H1 (cell line): ENCODE measurements around the gene RNFT2. TPM values are rescaled to one million over a fixed set of nuclear protein-coding genes. Genes with fewer than 3 reads are reported as not detected.

Experiments used
- CTCF ChIA-PET: fragments of 300-600 bp; sonication (Branson Sonifier 250); formaldehyde crosslinking; loops from one replicate; lab custom pipeline; 2021; ENCODE audit not compliant: partially characterized antibody; lab: Charles Lee
- POLR2A ChIA-PET: fragments of 300-600 bp; sonication (Branson Sonifier 250); formaldehyde crosslinking; loops from one replicate; lab custom pipeline; 2021; ENCODE audit warnings: inconsistent platforms; ENCODE audit not compliant: partially characterized antibody; lab: Charles Lee
- DNase-seq, 2 experiments: peaks; one replicate each; pipeline versions ENCODE4 v3.0.0 to v3.0.0-alpha.2; 2010 to 2022; ENCODE audit warnings: low spot score in 2 of 2, low read depth in 1 of 2, mixed read lengths in 1 of 2
- FAIRE-seq: peaks from 2 replicates; lab custom pipeline; 2011; peaks lifted over from hg19 to GRCh38; lab: Jason Lieb, UNC
- H2AFZ ChIP-seq: 2 replicates; pipeline ENCODE4 v1.8.1; 2012; ENCODE audit warnings: low read length, inconsistent platforms
- H2AK5ac ChIP-seq: 2 replicates; pipeline ENCODE4 v1.6.1; 2013; ENCODE audit warnings: low read depth, low read length
- H2BK120ac ChIP-seq: replicated peaks from 2 replicates; pipeline ENCODE3; 2013; ENCODE audit warnings: low read depth, low read length, inconsistent platforms
- H2BK12ac ChIP-seq: 2 replicates; pipeline ENCODE4 v1.6.1; 2013; ENCODE audit warnings: low read depth, low read length
- H2BK15ac ChIP-seq: 2 replicates; pipeline ENCODE4 v1.6.1; 2013; ENCODE audit warnings: low read length
- H2BK20ac ChIP-seq: 2 replicates; pipeline ENCODE4 v1.6.1; 2013; ENCODE audit warnings: low read length
- H2BK5ac ChIP-seq: 2 replicates; pipeline ENCODE4 v1.6.1; 2013; ENCODE audit warnings: low read depth, low read length
- H3K14ac ChIP-seq: 2 replicates; pipeline ENCODE4 v1.6.1; 2013; ENCODE audit warnings: inconsistent platforms; ENCODE audit not compliant: insufficient read length
- H3K18ac ChIP-seq: 2 replicates; pipeline ENCODE4 v1.6.1; 2013; ENCODE audit warnings: low read length; ENCODE audit errors: extremely low read depth
- H3K23ac ChIP-seq: 2 replicates; pipeline ENCODE4 v1.6.1; 2013; ENCODE audit warnings: inconsistent platforms; ENCODE audit not compliant: insufficient read length
- H3K23me2 ChIP-seq: 2 replicates; pipeline ENCODE4 v1.6.1; 2013; ENCODE audit warnings: low read depth, low read length
- H3K27ac ChIP-seq: 2 replicates; pipeline ENCODE4 v1.6.1; 2011; ENCODE audit warnings: low read depth, low read length, inconsistent platforms
- H3K27me3 ChIP-seq, 4 experiments: replicated peaks in 1 of 4; 1 replicate in 1 of 4; 2 replicates in 3 of 4; pipeline versions ENCODE4 v1.6.1 to v1.8.1; 2011 to 2013; ENCODE audit warnings: low read length in 3 of 4, mild to moderate bottlenecking in 3 of 4, inconsistent platforms in 2 of 4, mixed read lengths in 2 of 4, moderate library complexity in 1 of 4; ENCODE audit not compliant: control insufficient read depth in 3 of 4, insufficient read depth in 3 of 4; ENCODE audit errors: extremely low read depth in 1 of 4
- H3K36me3 ChIP-seq, 4 experiments: 2 replicates each; pipeline versions ENCODE4 v1.6.1 to v1.8.1; 2011 to 2013; ENCODE audit warnings: mild to moderate bottlenecking in 4 of 4, low read length in 3 of 4, moderate library complexity in 2 of 4, control low read depth in 1 of 4, inconsistent platforms in 1 of 4; ENCODE audit not compliant: insufficient read depth in 4 of 4, control insufficient read depth in 2 of 4
- H3K4ac ChIP-seq: replicated peaks from 2 replicates; pipeline ENCODE3; 2013; ENCODE audit warnings: low read length, low read depth, mixed read lengths, inconsistent platforms; ENCODE audit not compliant: insufficient read length
- H3K4me1 ChIP-seq, 4 experiments: replicated peaks in 1 of 4; 1 replicate in 1 of 4; 2 replicates in 3 of 4; pipeline versions ENCODE4 v1.6.1 to v1.8.1; 2011 to 2013; ENCODE audit warnings: low read length in 3 of 4, inconsistent platforms in 2 of 4, mixed read lengths in 1 of 4; ENCODE audit not compliant: insufficient read depth in 4 of 4, control insufficient read depth in 3 of 4
- H3K4me2 ChIP-seq, 2 experiments: 2 replicates each; pipeline versions ENCODE4 v1.6.1 to v1.8.1; 2011 to 2013; ENCODE audit warnings: low read depth in 2 of 2, low read length in 2 of 2, control low read depth in 1 of 2, inconsistent platforms in 1 of 2, mild to moderate bottlenecking in 1 of 2; ENCODE audit not compliant: insufficient read depth in 1 of 2
- H3K4me3 ChIP-seq, 4 experiments: fragments of 200-600, 300-600 bp in 1 of 4; sonication (generic), shearing (Covaris generic), sonication (Bioruptor Twin) in 1 of 4; 2 replicates each; pipeline versions ENCODE4 v1.5.1 to v1.8.1; 2011 to 2016; ENCODE audit warnings: low read length in 4 of 4, low read depth in 3 of 4, control low read depth in 2 of 4, inconsistent platforms in 2 of 4, mild to moderate bottlenecking in 2 of 4, mixed read lengths in 1 of 4, moderate library complexity in 1 of 4; ENCODE audit not compliant: insufficient read depth in 2 of 4; ENCODE audit errors: extremely low read depth in 1 of 4
- H3K56ac ChIP-seq: replicated peaks from 2 replicates; pipeline ENCODE3; 2013; ENCODE audit warnings: low read depth, mild to moderate bottlenecking, mixed read lengths, low read length, inconsistent platforms; ENCODE audit not compliant: insufficient read length
- H3K79me1 ChIP-seq: 2 replicates; pipeline ENCODE4 v1.6.1; 2013; ENCODE audit warnings: low read depth, low read length, control low read depth
- H3K79me2 ChIP-seq, 2 experiments: 2 replicates each; pipeline versions ENCODE4 v1.6.1 to v1.8.1; 2012 to 2013; ENCODE audit warnings: low read length in 2 of 2, mild to moderate bottlenecking in 2 of 2, inconsistent platforms in 1 of 2; ENCODE audit not compliant: insufficient read depth in 2 of 2, control insufficient read depth in 1 of 2
- H3K9ac ChIP-seq, 4 experiments: replicated peaks in 1 of 4; 1 replicate in 1 of 4; 2 replicates in 3 of 4; pipeline versions ENCODE4 v1.6.1 to v1.8.1; 2011 to 2013; ENCODE audit warnings: low read depth in 3 of 4, low read length in 3 of 4, control low read depth in 2 of 4, mild to moderate bottlenecking in 2 of 4, moderate library complexity in 2 of 4, inconsistent platforms in 1 of 4; ENCODE audit errors: extremely low read depth in 1 of 4
- H3K9me3 ChIP-seq, 2 experiments: 2 replicates each; pipeline versions ENCODE4 v1.6.1 to v1.8.1; 2012 to 2013; ENCODE audit warnings: mild to moderate bottlenecking in 2 of 2, moderate library complexity in 2 of 2, control low read depth in 1 of 2, inconsistent platforms in 1 of 2, low read depth in 1 of 2, low read length in 1 of 2, mixed read lengths in 1 of 2; ENCODE audit not compliant: insufficient read depth in 2 of 2
- H4K20me1 ChIP-seq, 2 experiments: replicated peaks in 1 of 2; 2 replicates each; pipeline versions ENCODE3 to v1.8.1; 2011 to 2013; ENCODE audit warnings: inconsistent platforms in 2 of 2, low read length in 2 of 2, mild to moderate bottlenecking in 1 of 2; ENCODE audit not compliant: insufficient read depth in 2 of 2, control insufficient read depth in 1 of 2
- H4K5ac ChIP-seq: 2 replicates; pipeline ENCODE4 v1.6.1; 2013; ENCODE audit warnings: low read length, low read depth, mixed read lengths, inconsistent platforms; ENCODE audit not compliant: insufficient read length
- H4K8ac ChIP-seq: 2 replicates; pipeline ENCODE4 v1.8.0; 2013; ENCODE audit warnings: mild to moderate bottlenecking, moderate library complexity, low read length, inconsistent platforms; ENCODE audit not compliant: insufficient read depth; ENCODE audit errors: extremely low read depth
- H4K91ac ChIP-seq: replicated peaks from 2 replicates; pipeline ENCODE3; 2013; ENCODE audit warnings: low read length, mixed read lengths, inconsistent platforms; ENCODE audit not compliant: insufficient read length
- BRCA1 ChIP-seq: IDR thresholded peaks from 2 replicates; pipeline ENCODE4 v1.6.1; 2012; ENCODE audit warnings: low read depth, low read length, improper control_type of control experiment
- CBX8 ChIP-seq: fragments of 300-800, 300-1000 bp; sonication (generic); IDR thresholded peaks from 2 replicates; pipeline ENCODE4 v1.7.1; 2016; ENCODE audit warnings: low read depth, low read length, borderline replicate concordance
- EGR1 ChIP-seq: IDR thresholded peaks from 2 replicates; pipeline ENCODE4 v1.6.1; 2011; ENCODE audit warnings: low read depth, low read length, borderline replicate concordance
- EP300 ChIP-seq, 2 experiments: IDR thresholded peaks; 1 replicate in 1 of 2; 2 replicates in 1 of 2; pipeline ENCODE4 v1.6.1; 2011 to 2012; ENCODE audit warnings: low read depth in 2 of 2, low read length in 2 of 2, mild to moderate bottlenecking in 2 of 2, borderline replicate concordance in 1 of 2, inconsistent platforms in 1 of 2, moderate library complexity in 1 of 2
- EZH2 ChIP-seq: fragments of 200-600 bp; sonication (generic); IDR thresholded peaks from 2 replicates; pipeline ENCODE4 v1.7.1; 2012; ENCODE audit warnings: low read depth, mild to moderate bottlenecking, moderate library complexity, low read length, inconsistent platforms; ENCODE audit not compliant: severe bottlenecking
- FOSL1 ChIP-seq: IDR thresholded peaks from 2 replicates; pipeline ENCODE4 v1.6.1; 2011; ENCODE audit warnings: mild to moderate bottlenecking, low read depth, low read length, moderate library complexity; ENCODE audit not compliant: insufficient read depth
- HDAC6 ChIP-seq: IDR thresholded peaks from one replicate; pipeline ENCODE4 v1.7.1; 2012; ENCODE audit warnings: low read depth, mild to moderate bottlenecking, inconsistent platforms, low read length, moderate library complexity
- NANOG ChIP-seq: IDR thresholded peaks from 2 replicates; pipeline ENCODE4 v1.6.1; 2011; ENCODE audit warnings: low read length, low read depth, mild to moderate bottlenecking, inconsistent platforms; ENCODE audit not compliant: insufficient read depth, poor library complexity, severe bottlenecking
- PHF8 ChIP-seq: fragments of 200-600 bp; sonication (generic); conservative IDR thresholded peaks from 2 replicates; pipeline ENCODE4 v1.7.1; 2012; ENCODE audit warnings: low read depth, mild to moderate bottlenecking, inconsistent platforms, low read length, moderate library complexity
- POLR2A ChIP-seq, 2 experiments: IDR thresholded peaks; 1 replicate in 1 of 2; 2 replicates in 1 of 2; pipeline ENCODE4 v1.6.1; 2011; ENCODE audit warnings: low read depth in 2 of 2, low read length in 2 of 2, mild to moderate bottlenecking in 2 of 2; ENCODE audit errors: control extremely low read depth in 1 of 2
- SP1 ChIP-seq: IDR thresholded peaks from 2 replicates; pipeline ENCODE4 v1.6.1; 2011; ENCODE audit warnings: low read depth, low read length
- SUZ12 ChIP-seq: fragments of 200-600 bp; sonication (generic); IDR thresholded peaks from 2 replicates; pipeline ENCODE4 v1.6.1; 2012; ENCODE audit warnings: mild to moderate bottlenecking, inconsistent platforms, low read length, moderate library complexity, mixed read lengths
- TAF1 ChIP-seq: IDR thresholded peaks from 2 replicates; pipeline ENCODE4 v1.6.1; 2011; ENCODE audit warnings: mild to moderate bottlenecking, low read depth, low read length
- TBP ChIP-seq: IDR thresholded peaks from 2 replicates; pipeline ENCODE4 v1.6.1; 2011; ENCODE audit warnings: low read depth, low read length, improper control_type of control experiment
- WGBS, 2 experiments: shearing (Covaris generic) in 1 of 2; methylation state at CpG; one replicate each; pipeline versions ENCODE4 v1.1.6 to v1.1.7; 2013 to 2015; ENCODE audit warnings: low lambda C conversion rate in 2 of 2, mixed read lengths in 2 of 2, inconsistent platforms in 1 of 2, low coverage in 1 of 2, missing lambda C conversion rate in 1 of 2; ENCODE audit not compliant: insufficient replicate concordance in 2 of 2, insufficient coverage in 1 of 2, insufficient read length in 1 of 2; ENCODE audit errors: extremely low coverage in 1 of 2, missing lambda C conversion rate in 1 of 2; 5-methylcytosine and 5-hydroxymethylcytosine counted together
- polyA plus RNA-seq, 7 experiments: library from polyadenylated mRNA; depleted of rRNA in 3 of 7; stranded (reverse) in 5 of 7; unstranded in 2 of 7; fragments of >200 nt in 5 of 7; fragments of 200-250 nt in 2 of 7; gene quantifications; 1 replicate in 5 of 7; 2 replicates in 1 of 7; 4 replicates in 1 of 7; pipeline versions ENCODE4 v1.2.1 to v1.2.3, GENCODE V29; 2011 to 2013; ENCODE audit warnings: missing spikeins in 2 of 7, mixed read lengths in 2 of 7
- total RNA-seq: library from RNA; stranded (reverse); fragmentation: NEBNext Ultra II Directional; extraction: Animal tissue kit (Norgen Biotek cat#: 25700); gene quantifications from 2 replicates; pipeline ENCODE4 v1.2.1, GENCODE V29; 2021
- TF ChIP-seq, protein P1 (sequence below): IDR thresholded peaks from 2 replicates; pipeline ENCODE4 v1.6.1; 2011; ENCODE audit warnings: low read depth, mild to moderate bottlenecking, low read length; ENCODE audit not compliant: insufficient read depth

Gene RNFT2
- total and polyA plus RNA-seq, 2 of the 8 experiments (the other 6 are each of a cell fraction or from before 2014, with no cell fraction given) = 14.2 to 33.1 TPM

DNA sequence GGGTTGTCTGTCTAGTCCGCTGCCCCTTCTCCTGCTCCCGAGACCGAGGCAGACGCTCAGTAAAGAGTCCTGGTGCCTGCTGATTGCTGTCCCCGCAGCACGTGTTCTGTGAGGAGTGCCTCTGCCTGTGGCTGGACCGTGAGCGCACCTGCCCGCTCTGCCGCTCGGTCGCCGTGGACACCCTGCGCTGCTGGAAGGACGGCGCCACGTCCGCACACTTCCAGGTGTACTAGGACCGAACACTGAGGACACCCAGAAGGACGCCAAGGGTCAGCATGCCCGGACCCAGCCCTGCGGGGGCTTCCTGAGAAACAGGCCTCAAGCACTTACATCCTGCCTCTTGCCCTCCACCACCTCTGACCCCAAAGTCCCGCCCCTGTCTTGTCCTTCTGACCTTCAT, 111.1 kb downstream of the RNFT2 start:
- no peak overlapping the region for H3K4me2 ChIP-seq
- H2AFZ ChIP-seq = no peak overlapping the region
- H4K8ac ChIP-seq = peak overlapping the region; percentile 53
- no peaks in the 10 kb centered on the region for H4K20me1 ChIP-seq
- H2BK5ac ChIP-seq = 0 out of 2 replicates have a peak overlapping the region, but pooled peaks have one; percentile 16
- H3K4me3 ChIP-seq = no peak overlapping the region
- H2BK120ac ChIP-seq = no peak overlapping the region
- H3K18ac ChIP-seq = no peak overlapping the region
- H3K27ac ChIP-seq = no peak overlapping the region
- POLR2A ChIA-PET = no interaction called here
- H2BK12ac ChIP-seq = no peak overlapping the region
- H3K56ac ChIP-seq = no peak overlapping the region
- no peak overlapping the region for H4K5ac ChIP-seq
- H3K9ac ChIP-seq = no peak overlapping the region
- H3K79me2 ChIP-seq = no peaks in the 10 kb centered on the region
- H3K14ac ChIP-seq = no peak overlapping the region
- H3K9me3 ChIP-seq = no peaks in the 10 kb centered on the region
- no peaks in the 10 kb centered on the region for H3K27me3 ChIP-seq
- no peak overlapping the region for H4K91ac ChIP-seq
- H3K36me3 ChIP-seq = no peaks in the 10 kb centered on the region
- no peaks in the 10 kb centered on the region for H3K79me1 ChIP-seq
- no peak overlapping the region for H3K23ac ChIP-seq
- CTCF ChIA-PET = no interaction called here
- WGBS, 2 experiments = 94% methylated on average over 23 of the region's 23 CpGs; no CpG with 5 or more reads in 1 of the 2 experiments
- FAIRE-seq (no peak), DNase-seq (no peak)
- H2AK5ac ChIP-seq = no peak overlapping the region
- no peak overlapping the region for H3K4ac ChIP-seq
- no peak overlapping the region for H2BK20ac ChIP-seq
- no peaks in the 10 kb centered on the region for H3K23me2 ChIP-seq
- H2BK15ac ChIP-seq = no peak overlapping the region
- H3K4me1 ChIP-seq = no peaks in the 10 kb centered on the region
- TF ChIP-seq BRCA1 (no peak), PHF8 (no peak), TAF1 (no peak), EP300 (IDR thresholded peaks at IDR 0.05; ENCODE audit: borderline replicate concordance in 1 of 2, low read depth in 2 of 2, low read length in 2 of 2) (no peak), TBP (no peak), NANOG (no peak), HDAC6 (no peak), EGR1 (no peak), POLR2A (IDR thresholded peaks at IDR 0.05; ENCODE audit: control extremely low read depth in 1 of 2, low read depth in 2 of 2, low read length in 2 of 2) (no peak), SUZ12 (no peak), SP1 (no peak), CBX8 (no peak), EZH2 (no peak), FOSL1 (no peak)
- TF ChIP-seq, protein P1, sequence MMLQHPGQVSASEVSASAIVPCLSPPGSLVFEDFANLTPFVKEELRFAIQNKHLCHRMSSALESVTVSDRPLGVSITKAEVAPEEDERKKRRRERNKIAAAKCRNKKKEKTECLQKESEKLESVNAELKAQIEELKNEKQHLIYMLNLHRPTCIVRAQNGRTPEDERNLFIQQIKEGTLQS = no peak
